Testis (tissue), 2 donors: ENCODE measurements around the gene UMOD.

ENCODE experiments used
- POLR2A ChIP-seq: fragments of 450-650 bp; IDR thresholded peaks from one replicate; pipeline ENCODE4 v1.6.1; 2017; ENCODE audit warnings: antibody characterized with exemption, mild to moderate bottlenecking, moderate library complexity
- TF ChIP-seq, protein P1 (sequence below), 3 experiments: fragments of 450-650 bp in 2 of 3; fragments of 200-600 bp in 1 of 3; sonication (generic) in 1 of 3; IDR thresholded peaks; one replicate each; pipeline ENCODE4 v1.5.1; 2016 to 2019; ENCODE audit warnings: antibody characterized with exemption in 3 of 3, mild to moderate bottlenecking in 2 of 3, moderate library complexity in 1 of 3

DNA sequence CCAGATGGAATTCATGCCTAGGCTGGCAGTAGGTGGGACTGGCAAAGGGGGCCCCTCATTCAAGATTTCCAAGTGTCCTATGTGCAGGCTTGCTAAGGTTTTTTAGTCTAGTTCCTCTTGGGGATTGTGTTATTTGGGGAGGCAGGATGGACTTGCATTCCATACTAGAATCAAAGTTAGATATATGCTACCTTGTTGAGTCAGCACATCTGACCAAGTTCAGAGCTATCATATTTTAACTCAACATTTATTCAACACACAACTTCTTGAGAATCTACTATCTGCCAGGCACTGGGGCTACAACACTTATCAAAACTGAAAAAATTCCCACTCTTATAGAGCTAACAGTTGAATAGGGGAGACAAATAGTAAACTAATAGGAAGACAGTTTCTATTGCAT is 31.9 kb downstream of the UMOD start:
- TF ChIP-seq, protein P1, sequence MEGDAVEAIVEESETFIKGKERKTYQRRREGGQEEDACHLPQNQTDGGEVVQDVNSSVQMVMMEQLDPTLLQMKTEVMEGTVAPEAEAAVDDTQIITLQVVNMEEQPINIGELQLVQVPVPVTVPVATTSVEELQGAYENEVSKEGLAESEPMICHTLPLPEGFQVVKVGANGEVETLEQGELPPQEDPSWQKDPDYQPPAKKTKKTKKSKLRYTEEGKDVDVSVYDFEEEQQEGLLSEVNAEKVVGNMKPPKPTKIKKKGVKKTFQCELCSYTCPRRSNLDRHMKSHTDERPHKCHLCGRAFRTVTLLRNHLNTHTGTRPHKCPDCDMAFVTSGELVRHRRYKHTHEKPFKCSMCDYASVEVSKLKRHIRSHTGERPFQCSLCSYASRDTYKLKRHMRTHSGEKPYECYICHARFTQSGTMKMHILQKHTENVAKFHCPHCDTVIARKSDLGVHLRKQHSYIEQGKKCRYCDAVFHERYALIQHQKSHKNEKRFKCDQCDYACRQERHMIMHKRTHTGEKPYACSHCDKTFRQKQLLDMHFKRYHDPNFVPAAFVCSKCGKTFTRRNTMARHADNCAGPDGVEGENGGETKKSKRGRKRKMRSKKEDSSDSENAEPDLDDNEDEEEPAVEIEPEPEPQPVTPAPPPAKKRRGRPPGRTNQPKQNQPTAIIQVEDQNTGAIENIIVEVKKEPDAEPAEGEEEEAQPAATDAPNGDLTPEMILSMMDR (IDR thresholded peaks at IDR 0.05): no peak
- no peak for TF ChIP-seq POLR2A
